ENCODE measurements around the gene UQCRQ.

DNA sequence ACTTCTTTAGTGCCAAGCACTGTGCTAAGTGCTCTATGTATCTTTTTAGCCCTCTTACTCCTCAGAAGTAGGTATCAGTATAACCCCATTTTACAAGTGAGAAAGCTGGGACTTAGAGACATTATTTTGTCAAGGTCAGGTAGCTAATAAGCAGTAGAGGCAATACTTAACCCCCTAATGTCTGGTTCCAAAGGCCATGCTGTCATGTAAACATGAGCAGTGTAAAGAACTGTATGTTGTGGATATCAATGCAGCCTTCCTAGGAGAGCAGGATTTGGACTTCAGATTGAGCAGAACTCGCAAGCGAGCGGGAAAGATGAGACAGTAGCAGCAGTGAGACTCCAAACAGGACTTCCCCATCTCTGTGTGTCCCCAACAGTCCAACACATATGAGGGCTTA, 32.4 kb upstream of the UQCRQ start:
- TF ChIP-seq CTCF (IDR thresholded peaks at IDR 0.05) (no peak), POLR2A (IDR thresholded peaks at IDR 0.05) (no peak)

Measured in adrenal gland (tissue), 5 donors.